ENCODE results near the gene BCL7A. TPM values are rescaled to one million over a fixed set of nuclear protein-coding genes. Genes with fewer than 3 reads are reported as not detected.

BCL7A gene
- total and polyA plus RNA-seq, 2 experiments from 2014 or later, result 12.7 to 14.9 TPM

DNA sequence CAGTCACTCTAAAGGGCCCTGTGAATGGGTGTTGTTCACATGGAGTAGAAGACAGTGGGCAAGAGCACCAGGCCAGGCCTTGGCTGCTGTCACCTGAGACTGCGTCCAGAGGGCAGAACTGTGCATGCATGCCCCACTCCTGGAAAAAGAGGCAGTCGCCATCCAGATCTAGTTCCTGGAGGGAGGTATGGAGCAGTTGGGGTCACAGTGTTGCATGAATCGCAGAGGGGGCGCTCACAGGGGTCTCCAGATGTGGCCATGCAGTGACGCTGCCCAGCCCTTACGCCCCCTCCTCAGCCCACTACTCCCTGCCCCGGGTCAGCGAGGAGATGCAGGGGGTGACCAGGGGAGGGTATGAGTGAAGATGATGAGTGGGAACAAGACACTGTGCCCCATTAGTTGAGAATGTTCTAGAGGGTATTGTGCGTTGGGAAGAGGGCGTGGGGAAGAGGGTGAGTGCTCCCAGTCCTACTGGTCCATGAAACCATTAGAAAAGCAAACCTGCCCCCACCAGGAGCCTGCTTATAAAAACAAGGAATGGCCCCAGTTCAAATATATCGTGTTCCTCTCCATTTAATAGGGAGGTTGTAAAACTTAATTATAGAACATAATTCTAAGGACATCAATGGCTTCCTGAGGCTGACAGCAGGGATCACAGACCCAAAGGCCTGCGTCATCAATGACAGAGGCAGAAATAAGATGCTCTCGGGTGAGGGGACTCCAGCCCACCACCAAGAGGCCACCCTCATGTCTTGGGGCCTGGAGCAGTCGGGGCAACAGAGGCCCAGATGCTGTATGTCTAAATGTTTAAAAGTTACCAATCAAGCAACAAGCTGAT lies 32.2 kb upstream of the BCL7A start (continued):
- no peak for TF ChIP-seq JUNB (IDR thresholded peaks at IDR 0.05; ENCODE audit: unreplicated experiment)
- TF ChIP-seq POLR2AphosphoS5 (IDR thresholded peaks at IDR 0.05; ENCODE audit: low read depth), result no peak
- no peak for TF ChIP-seq EZH2 (IDR thresholded peaks at IDR 0.05; ENCODE audit: low read depth, unreplicated experiment)
- TF ChIP-seq ZNF331 (CRISPR knock-in tag; IDR thresholded peaks at IDR 0.05; ENCODE audit: low read depth), result no peak
- TF ChIP-seq CREB1 (CRISPR knock-in tag; IDR thresholded peaks at IDR 0.05; ENCODE audit: low read depth), result no peak

DNA sequence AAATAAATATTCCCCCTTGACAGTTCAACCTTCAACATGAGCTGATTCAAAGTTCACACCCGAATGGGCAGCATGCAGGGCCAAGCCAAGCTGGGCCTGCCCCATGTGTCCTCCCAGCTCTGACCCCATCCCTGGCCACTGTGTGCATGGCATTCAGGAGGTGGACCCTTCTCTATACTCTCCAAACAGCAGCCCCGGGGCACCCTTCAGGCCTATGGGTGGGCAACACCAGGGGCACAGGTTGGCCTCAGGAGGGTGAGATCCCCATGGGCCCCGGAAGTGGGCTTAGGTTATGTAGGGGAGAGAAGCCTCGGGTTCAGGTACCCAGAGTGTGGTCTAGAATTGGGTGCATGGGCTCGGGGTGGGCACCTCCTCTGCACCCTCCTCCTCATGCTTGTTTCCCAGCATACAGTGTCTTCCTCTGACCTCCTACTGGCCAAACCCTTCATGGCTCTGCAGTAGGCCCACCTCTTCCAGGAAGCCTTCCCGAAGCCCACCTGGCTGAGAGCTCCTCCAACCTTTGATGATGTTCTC lies 31.5 kb upstream of the BCL7A start:
- no peaks in the 10 kb centered on the region for H3K27me3 ChIP-seq (ENCODE audit: insufficient read depth)
- no peaks in the 10 kb centered on the region for H3K36me3 ChIP-seq (ENCODE audit: insufficient read depth)
- Mint-ChIP-seq H3K9me3 (peaks cover 7% of the 10 kb centered on the region; the same call in 2 of the 3 replicates), H3K36me3 (ENCODE audit: low read depth) (no peaks in the 10 kb centered on the region), H3K4me1 (no peaks in the 10 kb centered on the region), H3K4me3 (no peak overlapping the region), H3K27ac (no peak overlapping the region), H3K27me3 (ENCODE audit: insufficient read depth, low read depth, poor library complexity) (peaks cover 3% of the 10 kb centered on the region)
- TF ChIP-seq ZNF114 (CRISPR knock-in tag; IDR thresholded peaks at IDR 0.05), result no peak
- TF ChIP-seq EZH2phosphoT487 (IDR thresholded peaks at IDR 0.05; ENCODE audit: unreplicated experiment), result no peak
- TF ChIP-seq, protein P1, sequence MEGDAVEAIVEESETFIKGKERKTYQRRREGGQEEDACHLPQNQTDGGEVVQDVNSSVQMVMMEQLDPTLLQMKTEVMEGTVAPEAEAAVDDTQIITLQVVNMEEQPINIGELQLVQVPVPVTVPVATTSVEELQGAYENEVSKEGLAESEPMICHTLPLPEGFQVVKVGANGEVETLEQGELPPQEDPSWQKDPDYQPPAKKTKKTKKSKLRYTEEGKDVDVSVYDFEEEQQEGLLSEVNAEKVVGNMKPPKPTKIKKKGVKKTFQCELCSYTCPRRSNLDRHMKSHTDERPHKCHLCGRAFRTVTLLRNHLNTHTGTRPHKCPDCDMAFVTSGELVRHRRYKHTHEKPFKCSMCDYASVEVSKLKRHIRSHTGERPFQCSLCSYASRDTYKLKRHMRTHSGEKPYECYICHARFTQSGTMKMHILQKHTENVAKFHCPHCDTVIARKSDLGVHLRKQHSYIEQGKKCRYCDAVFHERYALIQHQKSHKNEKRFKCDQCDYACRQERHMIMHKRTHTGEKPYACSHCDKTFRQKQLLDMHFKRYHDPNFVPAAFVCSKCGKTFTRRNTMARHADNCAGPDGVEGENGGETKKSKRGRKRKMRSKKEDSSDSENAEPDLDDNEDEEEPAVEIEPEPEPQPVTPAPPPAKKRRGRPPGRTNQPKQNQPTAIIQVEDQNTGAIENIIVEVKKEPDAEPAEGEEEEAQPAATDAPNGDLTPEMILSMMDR (conservative IDR thresholded peaks at IDR 0.05; ENCODE audit: low read depth in 2 of 2), result no peak
- no peak for TF ChIP-seq NANOG (IDR thresholded peaks at IDR 0.05; ENCODE audit: borderline replicate concordance)
- no peak for TF ChIP-seq STAT1 (IDR thresholded peaks at IDR 0.05; ENCODE audit: unreplicated experiment)
- H3K4me1 ChIP-seq (ENCODE audit: insufficient read depth), result no peaks in the 10 kb centered on the region
- no peaks in the 10 kb centered on the region for H3F3A ChIP-seq (replicated peaks; ENCODE audit: low read depth)
- no peak for ATAC-seq
- H3K9me2 ChIP-seq (ENCODE audit: insufficient read depth), result no peaks in the 10 kb centered on the region
- H2AFZ ChIP-seq, result no peak overlapping the region
- H4K20me1 ChIP-seq (replicated peaks; ENCODE audit: insufficient read depth), result no peaks in the 10 kb centered on the region
- DNase-seq (ENCODE audit: low spot score), result no peak
- H3K4me3 ChIP-seq, result no peak overlapping the region
- no peak overlapping the region for H3K27ac ChIP-seq (ENCODE audit: low read depth)
- H3K79me2 ChIP-seq (replicated peaks; ENCODE audit: insufficient read depth), result no peaks in the 10 kb centered on the region
- no peak overlapping the region for H3K4me2 ChIP-seq
